GM10248 (cell line): ENCODE data around the gene TEX29.

Experiments used
- CTCF ChIA-PET: fragments of 300-600 bp; sonication (Branson Sonifier 250); formaldehyde crosslinking; extraction: SDS; loops from one replicate; lab custom pipeline; 2021; ENCODE audit warnings: antibody characterized with exemption; lab: Yijun Ruan, JAX
- POLR2A ChIA-PET: fragments of 350-650 bp; sonication (Branson Sonifier 250); formaldehyde crosslinking; extraction: SDS; loops from one replicate; lab custom pipeline; 2020; ENCODE audit warnings: antibody characterized with exemption; lab: Yijun Ruan, JAX
- DNase-seq: peaks from one replicate; pipeline ENCODE4 v3.0.0; 2012; ENCODE audit errors: extremely low spot score
- TF ChIP-seq, protein P1 (sequence below): IDR thresholded peaks from 2 replicates; pipeline ENCODE4 v1.5.1; 2012; ENCODE audit warnings: mild to moderate bottlenecking, low read depth; ENCODE audit errors: extremely low read depth, missing control alignments, control extremely low read depth

Gene TEX29

DNA sequence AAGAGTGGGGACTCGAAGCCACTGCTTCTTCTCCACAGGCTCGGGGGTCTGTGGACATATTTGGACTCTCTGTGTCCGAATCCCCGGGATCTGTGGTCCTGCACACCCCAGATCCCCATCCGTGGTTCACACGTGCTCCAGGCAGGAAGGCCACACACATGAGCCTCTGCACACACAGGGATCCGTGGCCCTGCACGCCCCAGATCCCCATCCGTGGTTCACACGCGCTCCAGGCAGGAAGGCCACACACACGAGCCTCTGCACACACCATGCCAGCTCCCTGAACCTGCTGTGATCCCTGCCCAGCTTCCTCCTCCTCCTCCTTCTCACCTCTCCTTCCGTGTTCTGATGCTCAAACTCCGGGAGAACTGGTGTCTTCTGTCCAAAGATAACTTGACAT lies 3.1 kb downstream of the TEX29 start:
- CTCF ChIA-PET = no interaction called here

DNA sequence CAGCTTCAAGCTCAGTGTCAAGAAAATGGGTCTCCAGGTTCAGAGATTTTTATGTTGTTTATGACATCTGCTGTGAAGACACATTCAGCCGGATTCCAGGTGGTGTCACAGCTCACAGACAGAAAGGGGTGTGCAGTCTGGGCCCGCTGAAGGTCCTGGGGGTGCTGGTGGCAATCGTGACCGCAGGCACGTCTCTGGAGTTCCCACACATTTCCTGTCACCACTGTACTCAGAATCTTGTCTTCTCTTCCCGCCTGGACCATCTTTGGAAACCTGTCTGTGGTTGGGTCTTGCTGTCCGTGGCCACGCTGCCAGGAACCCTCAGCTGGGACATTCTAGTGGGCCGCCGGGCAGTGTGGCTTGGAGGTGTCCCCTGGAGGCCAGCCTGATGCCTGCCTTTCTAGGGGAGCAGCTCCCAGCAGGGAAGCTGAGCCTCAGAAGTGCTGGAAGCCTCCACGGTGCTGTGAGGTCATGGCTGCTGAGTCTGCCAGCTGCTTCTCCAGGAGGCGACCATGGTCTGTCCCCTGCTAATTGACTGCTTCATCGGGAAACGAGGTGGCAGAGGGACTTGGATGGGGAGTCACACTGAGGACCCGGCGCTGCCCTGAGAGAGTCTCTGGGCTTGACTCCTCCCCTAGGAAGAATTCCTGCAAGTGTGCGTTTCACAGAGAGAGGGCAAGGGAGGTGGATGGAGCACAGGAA lies 3.7 kb downstream of the TEX29 start:
- no peak for DNase-seq
- ChIA-PET CTCF (no interaction called here), POLR2A (no interaction called here)
- TF ChIP-seq, protein P1, sequence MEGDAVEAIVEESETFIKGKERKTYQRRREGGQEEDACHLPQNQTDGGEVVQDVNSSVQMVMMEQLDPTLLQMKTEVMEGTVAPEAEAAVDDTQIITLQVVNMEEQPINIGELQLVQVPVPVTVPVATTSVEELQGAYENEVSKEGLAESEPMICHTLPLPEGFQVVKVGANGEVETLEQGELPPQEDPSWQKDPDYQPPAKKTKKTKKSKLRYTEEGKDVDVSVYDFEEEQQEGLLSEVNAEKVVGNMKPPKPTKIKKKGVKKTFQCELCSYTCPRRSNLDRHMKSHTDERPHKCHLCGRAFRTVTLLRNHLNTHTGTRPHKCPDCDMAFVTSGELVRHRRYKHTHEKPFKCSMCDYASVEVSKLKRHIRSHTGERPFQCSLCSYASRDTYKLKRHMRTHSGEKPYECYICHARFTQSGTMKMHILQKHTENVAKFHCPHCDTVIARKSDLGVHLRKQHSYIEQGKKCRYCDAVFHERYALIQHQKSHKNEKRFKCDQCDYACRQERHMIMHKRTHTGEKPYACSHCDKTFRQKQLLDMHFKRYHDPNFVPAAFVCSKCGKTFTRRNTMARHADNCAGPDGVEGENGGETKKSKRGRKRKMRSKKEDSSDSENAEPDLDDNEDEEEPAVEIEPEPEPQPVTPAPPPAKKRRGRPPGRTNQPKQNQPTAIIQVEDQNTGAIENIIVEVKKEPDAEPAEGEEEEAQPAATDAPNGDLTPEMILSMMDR = no peak

More for the DNA sequence above, 3.1 kb downstream of the TEX29 start:
- TF ChIP-seq, protein P1 = no peak
- no peak for DNase-seq
- POLR2A ChIA-PET = no interaction called here

DNA sequence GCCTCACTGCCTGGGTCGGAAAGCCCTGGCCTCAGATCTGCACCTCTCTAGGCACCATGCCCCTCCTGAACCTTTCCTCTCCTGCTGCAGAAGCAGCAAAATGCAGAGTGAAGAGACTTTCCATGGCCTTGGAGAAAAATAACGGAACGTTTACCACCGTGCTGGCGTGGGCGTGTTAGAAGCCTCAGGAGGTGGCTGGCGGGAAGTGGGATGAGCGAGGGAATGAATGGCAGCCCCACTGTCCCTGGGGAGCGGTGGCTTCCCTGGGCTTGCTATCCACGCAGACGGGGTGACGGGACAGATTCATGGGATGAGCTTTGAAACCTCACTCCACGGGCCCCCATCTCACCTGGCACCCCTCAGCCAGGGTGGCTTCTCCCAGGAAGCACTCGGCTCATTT lies 4.3 kb downstream of the TEX29 start:
- ChIA-PET CTCF (no interaction called here), POLR2A (no interaction called here)
- DNase-seq = no peak
- TF ChIP-seq, protein P1 = no peak

DNA sequence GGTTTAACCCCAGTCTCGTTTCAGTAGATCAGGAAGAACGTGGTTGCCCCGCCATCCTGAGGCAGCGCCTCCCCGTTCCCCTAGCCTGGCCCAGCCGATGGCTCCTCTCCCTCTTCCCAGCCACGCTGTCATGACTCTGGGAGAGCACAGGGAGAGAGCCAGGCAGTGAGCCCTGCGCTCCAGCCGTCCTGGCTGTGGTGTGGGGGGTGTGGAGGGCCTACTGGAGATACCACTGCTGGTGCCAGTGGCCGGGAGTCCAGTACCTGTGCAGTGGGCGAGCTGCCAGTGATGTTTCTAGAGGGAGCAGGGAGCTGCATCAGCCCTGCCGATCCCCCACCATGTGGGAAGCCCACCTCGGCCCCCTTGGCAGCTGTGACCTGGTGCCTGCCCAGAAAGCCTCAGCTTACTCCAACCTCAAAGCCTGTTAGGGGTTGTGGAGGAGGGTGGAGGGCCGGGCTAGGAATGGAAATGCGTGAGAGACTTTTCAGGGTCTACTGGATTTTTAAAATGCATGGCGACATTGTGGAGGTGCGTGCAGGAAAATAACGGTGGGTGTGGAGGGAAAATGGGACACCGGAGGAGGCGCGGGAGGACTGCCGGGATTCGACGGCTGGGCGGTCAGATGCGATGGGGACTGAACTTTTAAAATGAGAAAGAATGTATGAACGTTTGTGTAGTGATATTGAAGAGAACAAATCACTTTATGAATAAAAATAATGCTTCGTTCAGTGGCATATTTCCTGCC lies 4.9 kb downstream of the TEX29 start:
- CTCF ChIA-PET = no interaction called here

DNA sequence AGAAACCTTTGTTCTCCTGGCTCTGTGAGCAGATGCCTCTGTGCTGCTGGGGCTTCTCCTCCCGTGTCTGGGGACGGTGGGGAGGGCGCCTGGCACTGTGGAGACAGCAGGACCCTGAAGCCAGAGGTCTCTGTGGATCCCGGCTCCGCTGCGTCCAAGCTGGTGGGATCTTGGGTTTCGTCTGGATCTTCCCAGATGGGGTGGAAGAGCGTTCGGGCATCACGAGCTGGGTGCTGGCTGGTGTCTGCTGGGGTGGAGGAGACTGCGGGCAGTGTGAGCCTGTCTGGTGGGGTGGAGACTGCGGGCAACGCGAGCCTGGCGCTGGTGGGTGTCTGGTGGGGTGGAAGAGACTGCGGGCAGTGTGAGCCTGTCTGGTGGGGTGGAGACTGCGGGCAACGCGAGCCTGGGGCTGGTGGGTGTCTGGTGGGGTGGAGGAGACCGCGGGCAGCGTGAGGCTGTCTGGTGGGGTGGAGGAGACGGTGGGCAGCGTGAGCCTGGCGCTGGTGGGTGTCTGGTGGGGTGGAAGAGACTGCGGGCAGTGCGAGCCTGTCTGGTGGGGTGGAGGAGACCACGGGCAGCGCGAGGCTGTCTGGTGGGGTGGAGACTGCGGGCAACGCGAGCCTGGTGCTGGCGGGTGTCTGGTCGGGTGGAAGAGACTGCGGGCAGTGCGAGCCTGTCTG lies 5.6 kb downstream of the TEX29 start:
- CTCF ChIA-PET = no interaction called here
- TF ChIP-seq, protein P1 = no peak
- DNase-seq = no peak
- POLR2A ChIA-PET = no interaction called here

More for the DNA sequence above, 4.9 kb downstream of the TEX29 start:
- TF ChIP-seq, protein P1 = no peak
- DNase-seq = no peak
- POLR2A ChIA-PET = no interaction called here

DNA sequence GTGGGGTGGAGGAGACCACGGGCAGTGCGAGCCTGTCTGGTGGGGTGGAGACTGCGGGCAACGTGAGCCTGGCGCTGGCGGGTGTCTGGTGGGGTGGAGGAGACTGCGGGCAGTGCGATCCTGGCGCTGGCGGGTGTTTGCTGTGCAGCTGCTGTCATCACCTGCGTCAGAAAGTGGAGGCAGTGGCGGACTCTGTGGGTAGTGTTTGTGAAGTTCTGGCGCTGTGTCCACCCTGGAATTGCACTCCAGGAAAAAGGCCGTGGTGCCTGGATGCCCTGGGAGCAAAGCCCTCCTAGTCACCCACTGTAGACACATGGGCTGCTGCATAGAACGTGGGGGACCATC lies 6.2 kb downstream of the TEX29 start:
- POLR2A ChIA-PET = no interaction called here
- CTCF ChIA-PET = no interaction called here
- DNase-seq = no peak
- TF ChIP-seq, protein P1 = no peak
